GM23338 (cell line): ENCODE measurements around the gene BCL2L15.

Experiments
- CREB1 ChIP-seq: fragments of 250-450 bp; sonication (Bioruptor Pico); IDR thresholded peaks from 2 replicates; pipeline ENCODE4 v1.5.0; 2020; ENCODE audit warnings: low read depth, mild to moderate bottlenecking, moderate library complexity
- EZH2 ChIP-seq: fragments of 200-600 bp; sonication (generic); IDR thresholded peaks from one replicate; pipeline ENCODE4 v1.8.0; 2017; ENCODE audit warnings: antibody characterized with exemption, mild to moderate bottlenecking, low read depth; ENCODE audit not compliant: unreplicated experiment
- EZH2phosphoT487 ChIP-seq: fragments of 200-600 bp; sonication (generic); IDR thresholded peaks from one replicate; pipeline ENCODE4 v1.8.1; 2018; ENCODE audit warnings: antibody characterized with exemption; ENCODE audit not compliant: unreplicated experiment
- POLR2AphosphoS5 ChIP-seq: IDR thresholded peaks from 2 replicates; pipeline ENCODE4 v1.6.1; 2016; ENCODE audit warnings: antibody characterized with exemption, low read depth
- TF ChIP-seq, protein P1 (sequence below), 2 experiments: fragments of 200-600 bp in 1 of 2; sonication (generic) in 1 of 2; conservative IDR thresholded peaks; 2 replicates each; pipeline versions ENCODE4 v1.5.1 to v1.6.1; 2016 to 2017; ENCODE audit warnings: antibody characterized with exemption in 2 of 2, low read depth in 2 of 2, mild to moderate bottlenecking in 2 of 2, moderate library complexity in 1 of 2
- TF ChIP-seq, protein P2 (sequence below): IDR thresholded peaks from one replicate; pipeline ENCODE4 v1.6.1; 2018; ENCODE audit warnings: antibody characterized with exemption; ENCODE audit not compliant: unreplicated experiment
- TF ChIP-seq, protein P3 (sequence below): fragments of 250-450 bp; sonication (Bioruptor Pico); IDR thresholded peaks from 2 replicates; pipeline ENCODE4 v1.5.0; 2020; ENCODE audit warnings: mild to moderate bottlenecking, moderate library complexity

DNA sequence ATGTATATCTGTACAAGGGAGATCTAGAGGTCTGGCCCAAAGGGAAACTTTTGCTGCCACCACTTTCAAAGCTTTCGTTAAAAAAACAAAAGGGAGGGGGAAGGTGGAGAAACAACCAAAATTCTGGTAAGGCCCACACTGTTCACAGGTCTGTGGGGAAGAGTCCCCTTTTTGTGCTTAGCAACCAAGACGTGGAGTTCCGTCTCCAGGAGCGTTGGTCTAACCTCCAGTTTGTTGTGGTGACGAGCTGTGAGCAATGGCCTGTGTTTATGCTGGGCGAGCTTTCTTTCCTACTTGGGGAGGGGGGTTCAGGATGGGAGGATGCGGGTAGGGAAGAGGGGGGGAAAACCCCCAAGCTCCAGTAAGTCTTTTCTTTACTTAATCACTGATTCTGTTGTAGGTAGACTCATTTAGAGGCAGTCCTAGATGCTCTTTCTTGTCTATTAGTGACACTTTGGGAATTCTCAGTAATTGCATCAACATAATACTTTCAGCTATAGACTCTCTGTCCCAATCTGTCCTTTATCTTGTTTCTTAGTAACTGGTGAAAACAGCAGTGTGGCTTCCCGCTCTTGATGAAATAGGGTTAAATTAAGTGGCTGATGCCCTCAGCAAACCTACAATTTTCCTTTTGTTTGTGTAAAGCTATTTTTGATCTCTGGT lies 43.2 kb upstream of the BCL2L15 start:
- TF ChIP-seq, protein P1, sequence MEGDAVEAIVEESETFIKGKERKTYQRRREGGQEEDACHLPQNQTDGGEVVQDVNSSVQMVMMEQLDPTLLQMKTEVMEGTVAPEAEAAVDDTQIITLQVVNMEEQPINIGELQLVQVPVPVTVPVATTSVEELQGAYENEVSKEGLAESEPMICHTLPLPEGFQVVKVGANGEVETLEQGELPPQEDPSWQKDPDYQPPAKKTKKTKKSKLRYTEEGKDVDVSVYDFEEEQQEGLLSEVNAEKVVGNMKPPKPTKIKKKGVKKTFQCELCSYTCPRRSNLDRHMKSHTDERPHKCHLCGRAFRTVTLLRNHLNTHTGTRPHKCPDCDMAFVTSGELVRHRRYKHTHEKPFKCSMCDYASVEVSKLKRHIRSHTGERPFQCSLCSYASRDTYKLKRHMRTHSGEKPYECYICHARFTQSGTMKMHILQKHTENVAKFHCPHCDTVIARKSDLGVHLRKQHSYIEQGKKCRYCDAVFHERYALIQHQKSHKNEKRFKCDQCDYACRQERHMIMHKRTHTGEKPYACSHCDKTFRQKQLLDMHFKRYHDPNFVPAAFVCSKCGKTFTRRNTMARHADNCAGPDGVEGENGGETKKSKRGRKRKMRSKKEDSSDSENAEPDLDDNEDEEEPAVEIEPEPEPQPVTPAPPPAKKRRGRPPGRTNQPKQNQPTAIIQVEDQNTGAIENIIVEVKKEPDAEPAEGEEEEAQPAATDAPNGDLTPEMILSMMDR (conservative IDR thresholded peaks at IDR 0.05; ENCODE audit: low read depth in 2 of 2) = no peak
- TF ChIP-seq POLR2AphosphoS5 (no peak), EZH2 (no peak), EZH2phosphoT487 (no peak), CREB1 (no peak)
- TF ChIP-seq, protein P2, sequence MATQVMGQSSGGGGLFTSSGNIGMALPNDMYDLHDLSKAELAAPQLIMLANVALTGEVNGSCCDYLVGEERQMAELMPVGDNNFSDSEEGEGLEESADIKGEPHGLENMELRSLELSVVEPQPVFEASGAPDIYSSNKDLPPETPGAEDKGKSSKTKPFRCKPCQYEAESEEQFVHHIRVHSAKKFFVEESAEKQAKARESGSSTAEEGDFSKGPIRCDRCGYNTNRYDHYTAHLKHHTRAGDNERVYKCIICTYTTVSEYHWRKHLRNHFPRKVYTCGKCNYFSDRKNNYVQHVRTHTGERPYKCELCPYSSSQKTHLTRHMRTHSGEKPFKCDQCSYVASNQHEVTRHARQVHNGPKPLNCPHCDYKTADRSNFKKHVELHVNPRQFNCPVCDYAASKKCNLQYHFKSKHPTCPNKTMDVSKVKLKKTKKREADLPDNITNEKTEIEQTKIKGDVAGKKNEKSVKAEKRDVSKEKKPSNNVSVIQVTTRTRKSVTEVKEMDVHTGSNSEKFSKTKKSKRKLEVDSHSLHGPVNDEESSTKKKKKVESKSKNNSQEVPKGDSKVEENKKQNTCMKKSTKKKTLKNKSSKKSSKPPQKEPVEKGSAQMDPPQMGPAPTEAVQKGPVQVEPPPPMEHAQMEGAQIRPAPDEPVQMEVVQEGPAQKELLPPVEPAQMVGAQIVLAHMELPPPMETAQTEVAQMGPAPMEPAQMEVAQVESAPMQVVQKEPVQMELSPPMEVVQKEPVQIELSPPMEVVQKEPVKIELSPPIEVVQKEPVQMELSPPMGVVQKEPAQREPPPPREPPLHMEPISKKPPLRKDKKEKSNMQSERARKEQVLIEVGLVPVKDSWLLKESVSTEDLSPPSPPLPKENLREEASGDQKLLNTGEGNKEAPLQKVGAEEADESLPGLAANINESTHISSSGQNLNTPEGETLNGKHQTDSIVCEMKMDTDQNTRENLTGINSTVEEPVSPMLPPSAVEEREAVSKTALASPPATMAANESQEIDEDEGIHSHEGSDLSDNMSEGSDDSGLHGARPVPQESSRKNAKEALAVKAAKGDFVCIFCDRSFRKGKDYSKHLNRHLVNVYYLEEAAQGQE = no peak
- TF ChIP-seq, protein P3, sequence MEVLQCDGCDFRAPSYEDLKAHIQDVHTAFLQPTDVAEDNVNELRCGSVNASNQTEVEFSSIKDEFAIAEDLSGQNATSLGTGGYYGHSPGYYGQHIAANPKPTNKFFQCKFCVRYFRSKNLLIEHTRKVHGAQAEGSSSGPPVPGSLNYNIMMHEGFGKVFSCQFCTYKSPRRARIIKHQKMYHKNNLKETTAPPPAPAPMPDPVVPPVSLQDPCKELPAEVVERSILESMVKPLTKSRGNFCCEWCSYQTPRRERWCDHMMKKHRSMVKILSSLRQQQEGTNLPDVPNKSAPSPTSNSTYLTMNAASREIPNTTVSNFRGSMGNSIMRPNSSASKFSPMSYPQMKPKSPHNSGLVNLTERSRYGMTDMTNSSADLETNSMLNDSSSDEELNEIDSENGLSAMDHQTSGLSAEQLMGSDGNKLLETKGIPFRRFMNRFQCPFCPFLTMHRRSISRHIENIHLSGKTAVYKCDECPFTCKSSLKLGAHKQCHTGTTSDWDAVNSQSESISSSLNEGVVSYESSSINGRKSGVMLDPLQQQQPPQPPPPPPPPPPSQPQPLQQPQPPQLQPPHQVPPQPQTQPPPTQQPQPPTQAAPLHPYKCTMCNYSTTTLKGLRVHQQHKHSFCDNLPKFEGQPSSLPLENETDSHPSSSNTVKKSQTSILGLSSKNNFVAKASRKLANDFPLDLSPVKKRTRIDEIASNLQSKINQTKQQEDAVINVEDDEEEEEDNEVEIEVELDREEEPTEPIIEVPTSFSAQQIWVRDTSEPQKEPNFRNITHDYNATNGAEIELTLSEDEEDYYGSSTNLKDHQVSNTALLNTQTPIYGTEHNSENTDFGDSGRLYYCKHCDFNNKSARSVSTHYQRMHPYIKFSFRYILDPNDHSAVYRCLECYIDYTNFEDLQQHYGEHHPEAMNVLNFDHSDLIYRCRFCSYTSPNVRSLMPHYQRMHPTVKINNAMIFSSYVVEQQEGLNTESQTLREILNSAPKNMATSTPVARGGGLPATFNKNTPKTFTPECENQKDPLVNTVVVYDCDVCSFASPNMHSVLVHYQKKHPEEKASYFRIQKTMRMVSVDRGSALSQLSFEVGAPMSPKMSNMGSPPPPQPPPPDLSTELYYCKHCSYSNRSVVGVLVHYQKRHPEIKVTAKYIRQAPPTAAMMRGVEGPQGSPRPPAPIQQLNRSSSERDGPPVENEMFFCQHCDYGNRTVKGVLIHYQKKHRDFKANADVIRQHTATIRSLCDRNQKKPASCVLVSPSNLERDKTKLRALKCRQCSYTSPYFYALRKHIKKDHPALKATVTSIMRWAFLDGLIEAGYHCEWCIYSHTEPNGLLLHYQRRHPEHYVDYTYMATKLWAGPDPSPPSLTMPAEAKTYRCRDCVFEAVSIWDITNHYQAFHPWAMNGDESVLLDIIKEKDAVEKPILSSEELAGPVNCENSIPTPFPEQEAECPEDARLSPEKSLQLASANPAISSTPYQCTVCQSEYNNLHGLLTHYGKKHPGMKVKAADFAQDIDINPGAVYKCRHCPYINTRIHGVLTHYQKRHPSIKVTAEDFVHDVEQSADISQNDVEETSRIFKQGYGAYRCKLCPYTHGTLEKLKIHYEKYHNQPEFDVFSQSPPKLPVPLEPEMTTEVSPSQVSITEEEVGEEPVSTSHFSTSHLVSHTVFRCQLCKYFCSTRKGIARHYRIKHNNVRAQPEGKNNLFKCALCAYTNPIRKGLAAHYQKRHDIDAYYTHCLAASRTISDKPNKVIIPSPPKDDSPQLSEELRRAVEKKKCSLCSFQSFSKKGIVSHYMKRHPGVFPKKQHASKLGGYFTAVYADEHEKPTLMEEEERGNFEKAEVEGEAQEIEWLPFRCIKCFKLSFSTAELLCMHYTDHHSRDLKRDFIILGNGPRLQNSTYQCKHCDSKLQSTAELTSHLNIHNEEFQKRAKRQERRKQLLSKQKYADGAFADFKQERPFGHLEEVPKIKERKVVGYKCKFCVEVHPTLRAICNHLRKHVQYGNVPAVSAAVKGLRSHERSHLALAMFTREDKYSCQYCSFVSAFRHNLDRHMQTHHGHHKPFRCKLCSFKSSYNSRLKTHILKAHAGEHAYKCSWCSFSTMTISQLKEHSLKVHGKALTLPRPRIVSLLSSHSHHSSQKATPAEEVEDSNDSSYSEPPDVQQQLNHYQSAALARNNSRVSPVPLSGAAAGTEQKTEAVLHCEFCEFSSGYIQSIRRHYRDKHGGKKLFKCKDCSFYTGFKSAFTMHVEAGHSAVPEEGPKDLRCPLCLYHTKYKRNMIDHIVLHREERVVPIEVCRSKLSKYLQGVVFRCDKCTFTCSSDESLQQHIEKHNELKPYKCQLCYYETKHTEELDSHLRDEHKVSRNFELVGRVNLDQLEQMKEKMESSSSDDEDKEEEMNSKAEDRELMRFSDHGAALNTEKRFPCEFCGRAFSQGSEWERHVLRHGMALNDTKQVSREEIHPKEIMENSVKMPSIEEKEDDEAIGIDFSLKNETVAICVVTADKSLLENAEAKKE (CRISPR knock-in tag) = no peak
